Ramos (cell line): ENCODE data around the gene EDC4.

Experiments
- in situ Hi-C: fragments of 300-500 bp; cut with MboI; formaldehyde crosslinking; loops from one replicate; pipeline ENCODE4 v1.14.3; 2022; ENCODE audit warnings: low sequenced_read_pairs; ENCODE audit not compliant: unreplicated experiment

Gene EDC4

GRCh38 chr16:67927131-67927941 is 54.5 kb downstream of the EDC4 start:
- in situ Hi-C loops, result loop anchor here (5.0 to 10.0 kb wide), 3 partner anchors 250 to 433 kb away; partner anchors contain the start of gene RIPOR1

GRCh38 chr16:67928147-67928546 is 55.3 kb downstream of the EDC4 start:
- in situ Hi-C loops, result loop anchor here (5.0 to 10.0 kb wide), 3 partner anchors 251 to 433 kb away; partner anchors contain the start of gene RIPOR1

- in situ Hi-C loops, result loop anchor here (5.0 to 10.0 kb wide), 3 partner anchors 251 to 434 kb away; partner anchors contain the start of gene RIPOR1
These were observed 55.9 kb downstream of the EDC4 start for GRCh38 chr16:67928561-67929364.

- in situ Hi-C loops, result no loop called here
These were observed 57.3 kb downstream of the EDC4 start for GRCh38 chr16:67930191-67930590.

- in situ Hi-C loops, result no loop called here
These were observed 57.9 kb downstream of the EDC4 start for GRCh38 chr16:67930678-67931211.
